Measurements from ENCODE around the gene ZNF710. TPM values are rescaled to one million over a fixed set of nuclear protein-coding genes. Genes with fewer than 3 reads are reported as not detected.

Gene ZNF710
- total and polyA plus RNA-seq, 2 experiments from 2014 or later, result 15.9 to 18.2 TPM

DNA sequence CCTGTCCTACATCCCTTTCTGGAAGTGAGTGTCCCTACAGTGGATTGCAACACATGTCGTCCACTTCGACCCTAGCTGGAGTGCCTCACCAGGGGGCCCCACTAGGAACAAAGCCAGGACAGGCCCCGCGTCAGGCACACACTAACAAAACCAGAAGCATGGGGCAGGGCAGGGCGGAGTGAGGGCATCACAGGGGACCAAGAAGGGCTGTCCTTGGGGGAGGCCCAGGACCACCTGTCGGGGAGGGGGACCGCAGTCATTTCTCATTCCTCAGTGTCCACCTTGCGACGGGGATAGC is 79.3 kb downstream of the ZNF710 start:
- Histone ChIP-seq H4K20me1 (replicated peaks; ENCODE audit: insufficient read depth) (peaks cover 5% of the 10 kb centered on the region; the same call in 1 of the 2 replicates), H3K27ac (ENCODE audit: low read depth) (no peak overlapping the region), H3K4me3 (no peak overlapping the region), H2AFZ (no peak overlapping the region), H3K9me2 (ENCODE audit: insufficient read depth) (no peaks in the 10 kb centered on the region), H3K79me2 (replicated peaks; ENCODE audit: insufficient read depth) (no peaks in the 10 kb centered on the region), H3K4me1 (ENCODE audit: insufficient read depth) (0 out of 2 replicates have a peak, but pooled peaks cover 4% of the 10 kb centered on the region), H3K36me3 (ENCODE audit: insufficient read depth) (no peaks in the 10 kb centered on the region), H3F3A (replicated peaks; ENCODE audit: low read depth) (no peaks in the 10 kb centered on the region), H3K27me3 (ENCODE audit: insufficient read depth) (no peaks in the 10 kb centered on the region), H3K4me2 (no peak overlapping the region)
- Mint-ChIP-seq H3K4me1 (peaks cover 15% of the 10 kb centered on the region; the same call in 2 of the 3 replicates), H3K27me3 (ENCODE audit: insufficient read depth, low read depth, poor library complexity) (peaks cover 4% of the 10 kb centered on the region), H3K36me3 (ENCODE audit: low read depth) (peaks cover 22% of the 10 kb centered on the region), H3K27ac (0 out of 2 replicates have a peak overlapping the region, but pooled peaks have one; percentile 40), H3K9me3 (no peaks in the 10 kb centered on the region), H3K4me3 (no peak overlapping the region)
- TF ChIP-seq ZNF331 (CRISPR knock-in tag; IDR thresholded peaks at IDR 0.05; ENCODE audit: low read depth) (no peak), JUNB (IDR thresholded peaks at IDR 0.05; ENCODE audit: unreplicated experiment) (no peak), CREB1 (CRISPR knock-in tag; IDR thresholded peaks at IDR 0.05; ENCODE audit: low read depth) (no peak), EZH2 (IDR thresholded peaks at IDR 0.05; ENCODE audit: low read depth, unreplicated experiment) (no peak), ZNF114 (CRISPR knock-in tag; IDR thresholded peaks at IDR 0.05) (no peak), EZH2phosphoT487 (IDR thresholded peaks at IDR 0.05; ENCODE audit: unreplicated experiment) (no peak), NANOG (IDR thresholded peaks at IDR 0.05; ENCODE audit: borderline replicate concordance) (no peak), POLR2AphosphoS5 (IDR thresholded peaks at IDR 0.05; ENCODE audit: low read depth) (no peak), STAT1 (IDR thresholded peaks at IDR 0.05; ENCODE audit: unreplicated experiment) (no peak)
- TF ChIP-seq, protein P1, sequence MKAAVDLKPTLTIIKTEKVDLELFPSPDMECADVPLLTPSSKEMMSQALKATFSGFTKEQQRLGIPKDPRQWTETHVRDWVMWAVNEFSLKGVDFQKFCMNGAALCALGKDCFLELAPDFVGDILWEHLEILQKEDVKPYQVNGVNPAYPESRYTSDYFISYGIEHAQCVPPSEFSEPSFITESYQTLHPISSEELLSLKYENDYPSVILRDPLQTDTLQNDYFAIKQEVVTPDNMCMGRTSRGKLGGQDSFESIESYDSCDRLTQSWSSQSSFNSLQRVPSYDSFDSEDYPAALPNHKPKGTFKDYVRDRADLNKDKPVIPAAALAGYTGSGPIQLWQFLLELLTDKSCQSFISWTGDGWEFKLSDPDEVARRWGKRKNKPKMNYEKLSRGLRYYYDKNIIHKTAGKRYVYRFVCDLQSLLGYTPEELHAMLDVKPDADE (IDR thresholded peaks at IDR 0.05), result no peak
- TF ChIP-seq, protein P2, sequence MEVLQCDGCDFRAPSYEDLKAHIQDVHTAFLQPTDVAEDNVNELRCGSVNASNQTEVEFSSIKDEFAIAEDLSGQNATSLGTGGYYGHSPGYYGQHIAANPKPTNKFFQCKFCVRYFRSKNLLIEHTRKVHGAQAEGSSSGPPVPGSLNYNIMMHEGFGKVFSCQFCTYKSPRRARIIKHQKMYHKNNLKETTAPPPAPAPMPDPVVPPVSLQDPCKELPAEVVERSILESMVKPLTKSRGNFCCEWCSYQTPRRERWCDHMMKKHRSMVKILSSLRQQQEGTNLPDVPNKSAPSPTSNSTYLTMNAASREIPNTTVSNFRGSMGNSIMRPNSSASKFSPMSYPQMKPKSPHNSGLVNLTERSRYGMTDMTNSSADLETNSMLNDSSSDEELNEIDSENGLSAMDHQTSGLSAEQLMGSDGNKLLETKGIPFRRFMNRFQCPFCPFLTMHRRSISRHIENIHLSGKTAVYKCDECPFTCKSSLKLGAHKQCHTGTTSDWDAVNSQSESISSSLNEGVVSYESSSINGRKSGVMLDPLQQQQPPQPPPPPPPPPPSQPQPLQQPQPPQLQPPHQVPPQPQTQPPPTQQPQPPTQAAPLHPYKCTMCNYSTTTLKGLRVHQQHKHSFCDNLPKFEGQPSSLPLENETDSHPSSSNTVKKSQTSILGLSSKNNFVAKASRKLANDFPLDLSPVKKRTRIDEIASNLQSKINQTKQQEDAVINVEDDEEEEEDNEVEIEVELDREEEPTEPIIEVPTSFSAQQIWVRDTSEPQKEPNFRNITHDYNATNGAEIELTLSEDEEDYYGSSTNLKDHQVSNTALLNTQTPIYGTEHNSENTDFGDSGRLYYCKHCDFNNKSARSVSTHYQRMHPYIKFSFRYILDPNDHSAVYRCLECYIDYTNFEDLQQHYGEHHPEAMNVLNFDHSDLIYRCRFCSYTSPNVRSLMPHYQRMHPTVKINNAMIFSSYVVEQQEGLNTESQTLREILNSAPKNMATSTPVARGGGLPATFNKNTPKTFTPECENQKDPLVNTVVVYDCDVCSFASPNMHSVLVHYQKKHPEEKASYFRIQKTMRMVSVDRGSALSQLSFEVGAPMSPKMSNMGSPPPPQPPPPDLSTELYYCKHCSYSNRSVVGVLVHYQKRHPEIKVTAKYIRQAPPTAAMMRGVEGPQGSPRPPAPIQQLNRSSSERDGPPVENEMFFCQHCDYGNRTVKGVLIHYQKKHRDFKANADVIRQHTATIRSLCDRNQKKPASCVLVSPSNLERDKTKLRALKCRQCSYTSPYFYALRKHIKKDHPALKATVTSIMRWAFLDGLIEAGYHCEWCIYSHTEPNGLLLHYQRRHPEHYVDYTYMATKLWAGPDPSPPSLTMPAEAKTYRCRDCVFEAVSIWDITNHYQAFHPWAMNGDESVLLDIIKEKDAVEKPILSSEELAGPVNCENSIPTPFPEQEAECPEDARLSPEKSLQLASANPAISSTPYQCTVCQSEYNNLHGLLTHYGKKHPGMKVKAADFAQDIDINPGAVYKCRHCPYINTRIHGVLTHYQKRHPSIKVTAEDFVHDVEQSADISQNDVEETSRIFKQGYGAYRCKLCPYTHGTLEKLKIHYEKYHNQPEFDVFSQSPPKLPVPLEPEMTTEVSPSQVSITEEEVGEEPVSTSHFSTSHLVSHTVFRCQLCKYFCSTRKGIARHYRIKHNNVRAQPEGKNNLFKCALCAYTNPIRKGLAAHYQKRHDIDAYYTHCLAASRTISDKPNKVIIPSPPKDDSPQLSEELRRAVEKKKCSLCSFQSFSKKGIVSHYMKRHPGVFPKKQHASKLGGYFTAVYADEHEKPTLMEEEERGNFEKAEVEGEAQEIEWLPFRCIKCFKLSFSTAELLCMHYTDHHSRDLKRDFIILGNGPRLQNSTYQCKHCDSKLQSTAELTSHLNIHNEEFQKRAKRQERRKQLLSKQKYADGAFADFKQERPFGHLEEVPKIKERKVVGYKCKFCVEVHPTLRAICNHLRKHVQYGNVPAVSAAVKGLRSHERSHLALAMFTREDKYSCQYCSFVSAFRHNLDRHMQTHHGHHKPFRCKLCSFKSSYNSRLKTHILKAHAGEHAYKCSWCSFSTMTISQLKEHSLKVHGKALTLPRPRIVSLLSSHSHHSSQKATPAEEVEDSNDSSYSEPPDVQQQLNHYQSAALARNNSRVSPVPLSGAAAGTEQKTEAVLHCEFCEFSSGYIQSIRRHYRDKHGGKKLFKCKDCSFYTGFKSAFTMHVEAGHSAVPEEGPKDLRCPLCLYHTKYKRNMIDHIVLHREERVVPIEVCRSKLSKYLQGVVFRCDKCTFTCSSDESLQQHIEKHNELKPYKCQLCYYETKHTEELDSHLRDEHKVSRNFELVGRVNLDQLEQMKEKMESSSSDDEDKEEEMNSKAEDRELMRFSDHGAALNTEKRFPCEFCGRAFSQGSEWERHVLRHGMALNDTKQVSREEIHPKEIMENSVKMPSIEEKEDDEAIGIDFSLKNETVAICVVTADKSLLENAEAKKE (CRISPR knock-in tag; IDR thresholded peaks at IDR 0.05), result no peak
- TF ChIP-seq, protein P3, sequence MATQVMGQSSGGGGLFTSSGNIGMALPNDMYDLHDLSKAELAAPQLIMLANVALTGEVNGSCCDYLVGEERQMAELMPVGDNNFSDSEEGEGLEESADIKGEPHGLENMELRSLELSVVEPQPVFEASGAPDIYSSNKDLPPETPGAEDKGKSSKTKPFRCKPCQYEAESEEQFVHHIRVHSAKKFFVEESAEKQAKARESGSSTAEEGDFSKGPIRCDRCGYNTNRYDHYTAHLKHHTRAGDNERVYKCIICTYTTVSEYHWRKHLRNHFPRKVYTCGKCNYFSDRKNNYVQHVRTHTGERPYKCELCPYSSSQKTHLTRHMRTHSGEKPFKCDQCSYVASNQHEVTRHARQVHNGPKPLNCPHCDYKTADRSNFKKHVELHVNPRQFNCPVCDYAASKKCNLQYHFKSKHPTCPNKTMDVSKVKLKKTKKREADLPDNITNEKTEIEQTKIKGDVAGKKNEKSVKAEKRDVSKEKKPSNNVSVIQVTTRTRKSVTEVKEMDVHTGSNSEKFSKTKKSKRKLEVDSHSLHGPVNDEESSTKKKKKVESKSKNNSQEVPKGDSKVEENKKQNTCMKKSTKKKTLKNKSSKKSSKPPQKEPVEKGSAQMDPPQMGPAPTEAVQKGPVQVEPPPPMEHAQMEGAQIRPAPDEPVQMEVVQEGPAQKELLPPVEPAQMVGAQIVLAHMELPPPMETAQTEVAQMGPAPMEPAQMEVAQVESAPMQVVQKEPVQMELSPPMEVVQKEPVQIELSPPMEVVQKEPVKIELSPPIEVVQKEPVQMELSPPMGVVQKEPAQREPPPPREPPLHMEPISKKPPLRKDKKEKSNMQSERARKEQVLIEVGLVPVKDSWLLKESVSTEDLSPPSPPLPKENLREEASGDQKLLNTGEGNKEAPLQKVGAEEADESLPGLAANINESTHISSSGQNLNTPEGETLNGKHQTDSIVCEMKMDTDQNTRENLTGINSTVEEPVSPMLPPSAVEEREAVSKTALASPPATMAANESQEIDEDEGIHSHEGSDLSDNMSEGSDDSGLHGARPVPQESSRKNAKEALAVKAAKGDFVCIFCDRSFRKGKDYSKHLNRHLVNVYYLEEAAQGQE (IDR thresholded peaks at IDR 0.05; ENCODE audit: unreplicated experiment), result no peak
- TF ChIP-seq, protein P4, sequence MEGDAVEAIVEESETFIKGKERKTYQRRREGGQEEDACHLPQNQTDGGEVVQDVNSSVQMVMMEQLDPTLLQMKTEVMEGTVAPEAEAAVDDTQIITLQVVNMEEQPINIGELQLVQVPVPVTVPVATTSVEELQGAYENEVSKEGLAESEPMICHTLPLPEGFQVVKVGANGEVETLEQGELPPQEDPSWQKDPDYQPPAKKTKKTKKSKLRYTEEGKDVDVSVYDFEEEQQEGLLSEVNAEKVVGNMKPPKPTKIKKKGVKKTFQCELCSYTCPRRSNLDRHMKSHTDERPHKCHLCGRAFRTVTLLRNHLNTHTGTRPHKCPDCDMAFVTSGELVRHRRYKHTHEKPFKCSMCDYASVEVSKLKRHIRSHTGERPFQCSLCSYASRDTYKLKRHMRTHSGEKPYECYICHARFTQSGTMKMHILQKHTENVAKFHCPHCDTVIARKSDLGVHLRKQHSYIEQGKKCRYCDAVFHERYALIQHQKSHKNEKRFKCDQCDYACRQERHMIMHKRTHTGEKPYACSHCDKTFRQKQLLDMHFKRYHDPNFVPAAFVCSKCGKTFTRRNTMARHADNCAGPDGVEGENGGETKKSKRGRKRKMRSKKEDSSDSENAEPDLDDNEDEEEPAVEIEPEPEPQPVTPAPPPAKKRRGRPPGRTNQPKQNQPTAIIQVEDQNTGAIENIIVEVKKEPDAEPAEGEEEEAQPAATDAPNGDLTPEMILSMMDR (conservative IDR thresholded peaks at IDR 0.05; ENCODE audit: low read depth in 2 of 2), result no peak
- ATAC-seq, result no peak
- DNase-seq (ENCODE audit: low spot score), result no peak
